ENCODE results near the gene WDFY4.

DNA sequence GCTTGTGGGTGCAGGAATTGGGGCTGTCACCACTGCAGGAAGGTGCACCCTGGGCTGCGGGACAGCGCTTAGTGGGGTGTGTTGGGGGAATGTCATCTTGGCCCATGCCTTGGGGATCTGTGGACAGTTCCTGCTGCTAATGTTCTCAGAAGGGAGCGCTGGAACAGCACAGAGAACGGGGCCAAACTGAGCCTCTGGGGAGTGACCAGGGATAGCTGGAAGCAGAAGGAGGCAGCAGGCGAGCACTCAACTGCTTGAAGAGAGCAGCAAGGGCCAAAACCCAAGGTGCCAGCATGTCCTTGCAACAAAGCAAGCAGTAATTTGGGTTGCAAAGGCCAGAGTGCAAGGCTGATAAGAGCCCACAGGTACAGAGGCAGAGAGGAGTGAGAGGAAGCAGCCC is 31.3 kb upstream of the WDFY4 start:
- TF ChIP-seq CTCF (IDR thresholded peaks at IDR 0.05) (no peak), POLR2A (IDR thresholded peaks at IDR 0.05) (no peak), EP300 (IDR thresholded peaks at IDR 0.05) (no peak), POLR2AphosphoS5 (IDR thresholded peaks at IDR 0.05) (no peak)
